HEK293 (cell line): ENCODE measurements around the gene EMP1.

Experiments
- CTCF ChIA-PET: fragments of 350-600 bp; formaldehyde crosslinking; extraction: SDS; loops from one replicate; lab custom pipeline; 2021; ENCODE audit warnings: antibody characterized with exemption; lab: Yijun Ruan, JAX
- POLR2A ChIA-PET: fragments of 300-600 bp; formaldehyde crosslinking; extraction: SDS; loops from one replicate; lab custom pipeline; 2020; ENCODE audit warnings: antibody characterized with exemption, inconsistent platforms; lab: Yijun Ruan, JAX
- H3K27ac ChIP-seq: fragments of 200-500 bp; sonication (Bioruptor generic); 2 replicates; pipeline ENCODE4 v1.5.1; 2014; ENCODE audit warnings: low read depth, low read length, control low read depth, inconsistent platforms; ENCODE audit errors: extremely low read depth
- H3K36me3 ChIP-seq, 2 experiments: fragments of 200-500 bp in 1 of 2; sonication (Bioruptor generic) in 1 of 2; 1 replicate in 1 of 2; 2 replicates in 1 of 2; pipeline ENCODE4 v1.5.1; 2014 to 2017; ENCODE audit warnings: inconsistent platforms in 2 of 2, low read length in 2 of 2; ENCODE audit not compliant: control insufficient read depth in 2 of 2, insufficient read depth in 1 of 2
- H3K4me1 ChIP-seq: fragments of 200-500 bp; sonication (Bioruptor generic); 2 replicates; pipeline ENCODE4 v1.5.1; 2014; ENCODE audit warnings: mild to moderate bottlenecking, low read length, inconsistent platforms; ENCODE audit not compliant: control insufficient read depth, insufficient read depth
- H3K4me3 ChIP-seq: 2 replicates; pipeline ENCODE4 v1.5.1; 2011; ENCODE audit warnings: low read depth, mild to moderate bottlenecking, control low read depth, low read length, moderate library complexity
- H3K9me3 ChIP-seq: fragments of 200-500 bp; sonication (Bioruptor generic); 2 replicates; pipeline ENCODE4 v1.5.1; 2014; ENCODE audit warnings: low read depth, low read length, inconsistent platforms; ENCODE audit not compliant: control insufficient read depth, insufficient read depth
- EGR2 ChIP-seq: fragments of 450-650 bp; formaldehyde crosslinking; IDR thresholded peaks from 2 replicates; pipeline ENCODE4 v1.5.1; 2016; ENCODE audit warnings: low read depth, missing biosample characterization, missing genetic modification characterization
- PBX3 ChIP-seq: sonication (generic); formaldehyde crosslinking; IDR thresholded peaks from 2 replicates; pipeline ENCODE4 v1.8.1; 2022; ENCODE audit warnings: mild to moderate bottlenecking, moderate library complexity, missing genetic modification reagents
- SP7 ChIP-seq: fragments of 450-650 bp; formaldehyde crosslinking; IDR thresholded peaks from 2 replicates; pipeline ENCODE4 v1.5.1; 2016; ENCODE audit warnings: missing biosample characterization, missing genetic modification characterization
- ZBTB20 ChIP-seq: fragments of 450-650 bp; formaldehyde crosslinking; IDR thresholded peaks from 2 replicates; pipeline ENCODE4 v1.5.1; 2016; ENCODE audit warnings: missing biosample characterization, missing genetic modification characterization
- ZFHX2 ChIP-seq: fragments of 450-650 bp; formaldehyde crosslinking; conservative IDR thresholded peaks from 2 replicates; pipeline ENCODE4 v1.5.1; 2016; ENCODE audit warnings: missing biosample characterization, missing genetic modification characterization
- ZNF18 ChIP-seq: fragments of 450-650 bp; formaldehyde crosslinking; IDR thresholded peaks from 2 replicates; pipeline ENCODE4 v1.5.1; 2016; ENCODE audit warnings: missing biosample characterization, missing genetic modification characterization
- ZNF302 ChIP-seq: fragments of 450-650 bp; formaldehyde crosslinking; IDR thresholded peaks from 2 replicates; pipeline ENCODE4 v1.5.1; 2016; ENCODE audit warnings: missing biosample characterization, missing genetic modification characterization, low read depth
- ZNF311 ChIP-seq: fragments of 450-650 bp; formaldehyde crosslinking; IDR thresholded peaks from 2 replicates; pipeline ENCODE4 v1.5.1; 2017; ENCODE audit warnings: missing biosample characterization, missing genetic modification characterization, borderline replicate concordance
- ZNF335 ChIP-seq: fragments of 450-650 bp; formaldehyde crosslinking; conservative IDR thresholded peaks from 2 replicates; pipeline ENCODE4 v1.5.1; 2016; ENCODE audit warnings: missing biosample characterization, missing genetic modification characterization
- ZNF423 ChIP-seq: fragments of 450-650 bp; formaldehyde crosslinking; IDR thresholded peaks from 2 replicates; pipeline ENCODE4 v1.5.1; 2016; ENCODE audit warnings: missing biosample characterization, missing genetic modification characterization
- ZNF473 ChIP-seq: fragments of 450-650 bp; formaldehyde crosslinking; IDR thresholded peaks from 2 replicates; pipeline ENCODE4 v1.5.1; 2017; ENCODE audit warnings: missing biosample characterization, missing genetic modification characterization
- ZNF529 ChIP-seq: fragments of 450-650 bp; formaldehyde crosslinking; IDR thresholded peaks from 2 replicates; pipeline ENCODE4 v1.5.1; 2017; ENCODE audit warnings: missing genetic modification characterization, missing biosample characterization; ENCODE audit not compliant: insufficient replicate concordance
- ZNF664 ChIP-seq: fragments of 450-650 bp; formaldehyde crosslinking; IDR thresholded peaks from 2 replicates; pipeline ENCODE4 v1.5.1; 2016; ENCODE audit warnings: missing biosample characterization, missing genetic modification characterization
- ZNF677 ChIP-seq: fragments of 450-650 bp; IDR thresholded peaks from 2 replicates; pipeline ENCODE4 v1.5.0; 2018; ENCODE audit warnings: missing biosample characterization, mild to moderate bottlenecking, missing genetic modification characterization, moderate library complexity
- ZNF704 ChIP-seq: fragments of 450-650 bp; formaldehyde crosslinking; IDR thresholded peaks from 2 replicates; pipeline ENCODE4 v1.5.1; 2016; ENCODE audit warnings: missing biosample characterization, missing genetic modification characterization
- ZNF768 ChIP-seq: fragments of 450-650 bp; formaldehyde crosslinking; IDR thresholded peaks from 2 replicates; pipeline ENCODE4 v1.5.1; 2018; ENCODE audit warnings: missing biosample characterization, mild to moderate bottlenecking, missing genetic modification characterization
- ZSCAN18 ChIP-seq: fragments of 450-650 bp; formaldehyde crosslinking; IDR thresholded peaks from 2 replicates; pipeline ENCODE4 v1.5.1; 2016; ENCODE audit warnings: missing biosample characterization, missing genetic modification characterization

The EMP1 gene

GRCh38 chr12:13154027-13154538 is 42.4 kb upstream of the EMP1 start:
- Histone ChIP-seq H3K36me3 (no peaks in the 10 kb centered on the region), H3K4me3 (no peak overlapping the region), H3K27ac (no peak overlapping the region), H3K9me3 (no peaks in the 10 kb centered on the region), H3K4me1 (peaks cover 4% of the 10 kb centered on the region; the same call in 1 of the 2 replicates)
- ChIA-PET CTCF (interaction anchor here (1.3 kb wide), 1 partner anchor 9 kb away, joined by 3 read pairs; no protein-coding TSS in a partner anchor), POLR2A (interaction anchor here (0.6 kb wide), 2 partner anchors 195 to 1255 kb away, joined by 3 to 6 read pairs; no protein-coding TSS in a partner anchor)
- TF ChIP-seq ZNF473 (tag by site-specific recombination) (no peak), EGR2 (tag by site-specific recombination) (peak; percentile 42; the same call in 1 of the 2 replicates), ZFHX2 (tag by site-specific recombination) (peak; percentile 54)

- TF ChIP-seq ZNF704 (tag by site-specific recombination) (no peak), ZNF302 (tag by site-specific recombination) (no peak), ZNF423 (tag by site-specific recombination) (no peak), ZNF18 (tag by site-specific recombination) (no peak), ZNF529 (tag by site-specific recombination) (no peak), ZSCAN18 (tag by site-specific recombination) (no peak), ZNF677 (no peak), SP7 (tag by site-specific recombination) (no peak), ZNF664 (tag by site-specific recombination) (no peak), PBX3 (CRISPR knock-in tag) (no peak), ZNF768 (tag by site-specific recombination) (no peak), ZNF335 (tag by site-specific recombination) (no peak), ZBTB20 (tag by site-specific recombination) (no peak), ZNF311 (tag by site-specific recombination) (no peak)
- Histone ChIP-seq H3K36me3 (no peaks in the 10 kb centered on the region), H3K4me3 (no peak overlapping the region), H3K4me1 (peaks cover 4% of the 10 kb centered on the region; the same call in 1 of the 2 replicates), H3K9me3 (no peaks in the 10 kb centered on the region), H3K27ac (no peak overlapping the region)
- POLR2A ChIA-PET = no interaction called here
- CTCF ChIA-PET = interaction anchor here (1.3 kb wide), 1 partner anchor 10 kb away, joined by 3 read pairs; no protein-coding TSS in a partner anchor
Observed at GRCh38 chr12:13154831-13155230, 41.7 kb upstream of the EMP1 start.
